T-helper 1 cell treated with Interleukin-12 subunit alpha and Interleukin-12 subunit beta and Interleukin-4 antibody, amounts not matched to agents 30 μg/mL and 1 μg/mL, for 36 hours (primary cell): ENCODE data around the gene ETV7.

ENCODE experiments used
- H3K27ac Mint-ChIP-seq: one replicate; pipeline ENCODE4 v1.8.0; 2021; ENCODE audit warnings: mild to moderate bottlenecking, mixed read lengths
- H3K27me3 Mint-ChIP-seq: one replicate; pipeline ENCODE4 v1.8.0; 2021; ENCODE audit warnings: low read depth, mixed read lengths
- H3K36me3 Mint-ChIP-seq: one replicate; pipeline ENCODE4 v1.8.0; 2021; ENCODE audit warnings: low read depth, mixed read lengths
- H3K4me1 Mint-ChIP-seq: one replicate; pipeline ENCODE4 v1.8.0; 2021; ENCODE audit warnings: low read depth, mixed read lengths
- H3K4me3 Mint-ChIP-seq: one replicate; pipeline ENCODE4 v1.8.0; 2021; ENCODE audit warnings: mild to moderate bottlenecking, moderate library complexity, mixed read lengths
- H3K9me3 Mint-ChIP-seq: one replicate; pipeline ENCODE4 v1.8.0; 2021; ENCODE audit warnings: mixed read lengths

The ETV7 gene

GRCh38 chr6:36333931-36334725 is 53.3 kb downstream of the ETV7 start:
- H3K4me3 Mint-ChIP-seq, result no peak overlapping the region
- H3K27ac Mint-ChIP-seq, result no peak overlapping the region
- peaks cover 59% of the 10 kb centered on the region for H3K27me3 Mint-ChIP-seq
- no peaks in the 10 kb centered on the region for H3K9me3 Mint-ChIP-seq
- H3K36me3 Mint-ChIP-seq, result no peaks in the 10 kb centered on the region
- H3K4me1 Mint-ChIP-seq, result peaks cover 21% of the 10 kb centered on the region

GRCh38 chr6:36333171-36333895 is 54.1 kb downstream of the ETV7 start:
- peaks cover 60% of the 10 kb centered on the region for H3K27me3 Mint-ChIP-seq
- no peak overlapping the region for H3K27ac Mint-ChIP-seq
- H3K36me3 Mint-ChIP-seq, result no peaks in the 10 kb centered on the region
- peaks cover 17% of the 10 kb centered on the region for H3K4me1 Mint-ChIP-seq
- H3K9me3 Mint-ChIP-seq, result no peaks in the 10 kb centered on the region
- H3K4me3 Mint-ChIP-seq, result no peak overlapping the region

GRCh38 chr6:36331381-36331780 is 56.1 kb downstream of the ETV7 start:
- peaks cover 73% of the 10 kb centered on the region for H3K27me3 Mint-ChIP-seq
- H3K4me1 Mint-ChIP-seq, result peaks cover 9% of the 10 kb centered on the region
- no peaks in the 10 kb centered on the region for H3K9me3 Mint-ChIP-seq

GRCh38 chr6:36330366-36330765 is 57.1 kb downstream of the ETV7 start:
- Mint-ChIP-seq H3K36me3 (no peaks in the 10 kb centered on the region), H3K4me3 (no peak overlapping the region), H3K27ac (no peak overlapping the region), H3K9me3 (no peaks in the 10 kb centered on the region), H3K4me1 (peaks cover 7% of the 10 kb centered on the region), H3K27me3 (peaks cover 70% of the 10 kb centered on the region)

More at GRCh38 chr6:36331381-36331780, 56.1 kb downstream of the ETV7 start:
- no peak overlapping the region for H3K27ac Mint-ChIP-seq
- H3K36me3 Mint-ChIP-seq, result no peaks in the 10 kb centered on the region
- H3K4me3 Mint-ChIP-seq, result no peak overlapping the region

- H3K9me3 Mint-ChIP-seq, result no peaks in the 10 kb centered on the region
- H3K4me3 Mint-ChIP-seq, result no peak overlapping the region
- H3K27me3 Mint-ChIP-seq, result peaks cover 65% of the 10 kb centered on the region
- H3K4me1 Mint-ChIP-seq, result peaks cover 4% of the 10 kb centered on the region
- no peaks in the 10 kb centered on the region for H3K36me3 Mint-ChIP-seq
- no peak overlapping the region for H3K27ac Mint-ChIP-seq
Measured at GRCh38 chr6:36329798-36330291, 57.6 kb downstream of the ETV7 start.

GRCh38 chr6:36328600-36328999 is 58.9 kb downstream of the ETV7 start:
- H3K4me3 Mint-ChIP-seq, result no peak overlapping the region
- peaks cover 52% of the 10 kb centered on the region for H3K27me3 Mint-ChIP-seq
- H3K9me3 Mint-ChIP-seq, result no peaks in the 10 kb centered on the region
- H3K4me1 Mint-ChIP-seq, result peaks cover 2% of the 10 kb centered on the region
- no peak overlapping the region for H3K27ac Mint-ChIP-seq
- no peaks in the 10 kb centered on the region for H3K36me3 Mint-ChIP-seq

- Mint-ChIP-seq H3K27me3 (peaks cover 46% of the 10 kb centered on the region), H3K27ac (no peak overlapping the region), H3K9me3 (no peaks in the 10 kb centered on the region), H3K4me3 (no peak overlapping the region), H3K36me3 (no peaks in the 10 kb centered on the region), H3K4me1 (peaks cover 2% of the 10 kb centered on the region)
Measured at GRCh38 chr6:36327919-36328236, 59.6 kb downstream of the ETV7 start.

GRCh38 chr6:36327226-36327918 is 60.1 kb downstream of the ETV7 start:
- peaks cover 41% of the 10 kb centered on the region for H3K27me3 Mint-ChIP-seq
- no peaks in the 10 kb centered on the region for H3K9me3 Mint-ChIP-seq
- no peaks in the 10 kb centered on the region for H3K36me3 Mint-ChIP-seq
- no peak overlapping the region for H3K27ac Mint-ChIP-seq
- H3K4me1 Mint-ChIP-seq, result peaks cover 2% of the 10 kb centered on the region
- H3K4me3 Mint-ChIP-seq, result no peak overlapping the region

GRCh38 chr6:36326356-36326995 is 61.0 kb downstream of the ETV7 start:
- no peak overlapping the region for H3K4me3 Mint-ChIP-seq
- H3K9me3 Mint-ChIP-seq, result no peaks in the 10 kb centered on the region
- H3K4me1 Mint-ChIP-seq, result no peaks in the 10 kb centered on the region
- H3K27me3 Mint-ChIP-seq, result peaks cover 33% of the 10 kb centered on the region
- H3K36me3 Mint-ChIP-seq, result no peaks in the 10 kb centered on the region
- H3K27ac Mint-ChIP-seq, result no peak overlapping the region

- Mint-ChIP-seq H3K9me3 (no peaks in the 10 kb centered on the region), H3K4me3 (no peak overlapping the region), H3K4me1 (no peaks in the 10 kb centered on the region), H3K27ac (no peak overlapping the region), H3K27me3 (peaks cover 33% of the 10 kb centered on the region), H3K36me3 (no peaks in the 10 kb centered on the region)
Measured at GRCh38 chr6:36324715-36325114, 62.8 kb downstream of the ETV7 start.

- H3K36me3 Mint-ChIP-seq, result no peaks in the 10 kb centered on the region
- peaks cover 32% of the 10 kb centered on the region for H3K27me3 Mint-ChIP-seq
- H3K4me3 Mint-ChIP-seq, result no peak overlapping the region
- H3K27ac Mint-ChIP-seq, result no peak overlapping the region
- H3K9me3 Mint-ChIP-seq, result no peaks in the 10 kb centered on the region
- H3K4me1 Mint-ChIP-seq, result no peaks in the 10 kb centered on the region
Measured at GRCh38 chr6:36324191-36324590, 63.3 kb downstream of the ETV7 start.

GRCh38 chr6:36323062-36323461 is 64.4 kb downstream of the ETV7 start:
- H3K27ac Mint-ChIP-seq, result no peak overlapping the region
- no peak overlapping the region for H3K4me3 Mint-ChIP-seq
- H3K4me1 Mint-ChIP-seq, result no peaks in the 10 kb centered on the region
- no peaks in the 10 kb centered on the region for H3K9me3 Mint-ChIP-seq
- H3K27me3 Mint-ChIP-seq, result peaks cover 30% of the 10 kb centered on the region
- H3K36me3 Mint-ChIP-seq, result no peaks in the 10 kb centered on the region

GRCh38 chr6:36322591-36322990 is 64.9 kb downstream of the ETV7 start:
- no peaks in the 10 kb centered on the region for H3K4me1 Mint-ChIP-seq
- peaks cover 30% of the 10 kb centered on the region for H3K27me3 Mint-ChIP-seq
- H3K9me3 Mint-ChIP-seq, result no peaks in the 10 kb centered on the region
- H3K4me3 Mint-ChIP-seq, result no peak overlapping the region
- no peak overlapping the region for H3K27ac Mint-ChIP-seq
- no peaks in the 10 kb centered on the region for H3K36me3 Mint-ChIP-seq

GRCh38 chr6:36320475-36320874 is 67.0 kb downstream of the ETV7 start:
- Mint-ChIP-seq H3K4me3 (no peak overlapping the region), H3K27ac (no peak overlapping the region), H3K36me3 (no peaks in the 10 kb centered on the region), H3K4me1 (no peaks in the 10 kb centered on the region), H3K27me3 (peaks cover 27% of the 10 kb centered on the region), H3K9me3 (no peaks in the 10 kb centered on the region)
